ENCODE results near the gene FAM131C.

DNA sequence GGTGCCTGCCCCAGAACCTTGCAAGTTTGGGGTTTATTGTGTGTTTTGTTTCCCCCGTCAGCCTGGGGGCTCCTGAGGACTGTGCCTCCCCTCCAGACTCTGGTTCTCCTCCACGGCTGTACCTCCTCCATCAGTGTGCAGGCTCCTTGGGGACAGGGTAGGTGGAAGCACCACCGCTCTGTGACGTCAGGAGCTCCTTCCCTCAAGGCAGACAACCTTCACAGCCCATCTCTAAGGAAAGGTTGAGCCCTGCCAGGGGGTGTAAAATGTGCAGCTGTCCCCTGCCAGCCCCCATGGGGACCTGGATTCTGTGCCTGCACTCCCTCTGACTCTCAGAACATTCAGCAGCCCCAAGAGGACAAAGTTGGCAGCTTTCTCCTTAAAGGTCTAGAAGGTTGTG is 55.1 kb downstream of the FAM131C start:
- TF ChIP-seq, protein P1, sequence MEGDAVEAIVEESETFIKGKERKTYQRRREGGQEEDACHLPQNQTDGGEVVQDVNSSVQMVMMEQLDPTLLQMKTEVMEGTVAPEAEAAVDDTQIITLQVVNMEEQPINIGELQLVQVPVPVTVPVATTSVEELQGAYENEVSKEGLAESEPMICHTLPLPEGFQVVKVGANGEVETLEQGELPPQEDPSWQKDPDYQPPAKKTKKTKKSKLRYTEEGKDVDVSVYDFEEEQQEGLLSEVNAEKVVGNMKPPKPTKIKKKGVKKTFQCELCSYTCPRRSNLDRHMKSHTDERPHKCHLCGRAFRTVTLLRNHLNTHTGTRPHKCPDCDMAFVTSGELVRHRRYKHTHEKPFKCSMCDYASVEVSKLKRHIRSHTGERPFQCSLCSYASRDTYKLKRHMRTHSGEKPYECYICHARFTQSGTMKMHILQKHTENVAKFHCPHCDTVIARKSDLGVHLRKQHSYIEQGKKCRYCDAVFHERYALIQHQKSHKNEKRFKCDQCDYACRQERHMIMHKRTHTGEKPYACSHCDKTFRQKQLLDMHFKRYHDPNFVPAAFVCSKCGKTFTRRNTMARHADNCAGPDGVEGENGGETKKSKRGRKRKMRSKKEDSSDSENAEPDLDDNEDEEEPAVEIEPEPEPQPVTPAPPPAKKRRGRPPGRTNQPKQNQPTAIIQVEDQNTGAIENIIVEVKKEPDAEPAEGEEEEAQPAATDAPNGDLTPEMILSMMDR (conservative IDR thresholded peaks at IDR 0.05) = no peak
- no peak for TF ChIP-seq EZH2 (IDR thresholded peaks at IDR 0.05; ENCODE audit: low read depth)
